D341Med (cell line): ENCODE data around the gene FLYWCH2.
"Not testable (repeated sequence)": the region's sequence is repeated elsewhere in the genome, so short reads cannot be mapped to it uniquely, and the experiment has no call there.

Source experiments
- DNase-seq: peaks from one replicate; pipeline ENCODE4 v3.0.0; 2012; ENCODE audit warnings: low spot score

Gene FLYWCH2

GRCh38 chr16:2938206-2938605, 55.2 kb downstream of the FLYWCH2 start:
- DNase-seq = no peak

- DNase-seq = no peak
Measured at GRCh38 chr16:2939968-2940367, 57.0 kb downstream of the FLYWCH2 start.

GRCh38 chr16:2942045-2942444, 59.0 kb downstream of the FLYWCH2 start:
- no peak for DNase-seq

- not testable (repeated sequence) for DNase-seq
Measured at GRCh38 chr16:2943716-2944115, 60.7 kb downstream of the FLYWCH2 start.

GRCh38 chr16:2946649-2947048, 63.6 kb downstream of the FLYWCH2 start:
- DNase-seq = no peak
